Activated CD4-positive, alpha-beta T cell treated with anti-CD3 and anti-CD28 coated beads, Interleukin-2, amount 10 ng/mL, durations not matched to agents 7 days and 5 days (primary cell): Measurements from ENCODE around the gene DISC1. TPM values are rescaled to one million over a fixed set of nuclear protein-coding genes. Genes with fewer than 3 reads are reported as not detected.

ENCODE experiments used
- CTCF ChIA-PET: fragments of 350-600 bp; sonication (Branson Sonifier 250); formaldehyde crosslinking; loops from one replicate; lab custom pipeline; 2021; ENCODE audit warnings: antibody characterized with exemption; lab: Charles Lee
- POLR2A ChIA-PET: fragments of 350-600 bp; sonication (Branson Sonifier 250); formaldehyde crosslinking; loops from one replicate; lab custom pipeline; 2021; ENCODE audit warnings: antibody characterized with exemption; lab: Charles Lee
- DNase-seq: peaks from one replicate; pipeline ENCODE4 v3.0.0-alpha.2; 2020
- H3K27ac Mint-ChIP-seq: one replicate; pipeline ENCODE4 v1.8.0; 2021; ENCODE audit warnings: mild to moderate bottlenecking, moderate library complexity, mixed read lengths
- H3K27me3 Mint-ChIP-seq: one replicate; pipeline ENCODE4 v1.8.0; 2021; ENCODE audit warnings: mixed read lengths
- H3K36me3 Mint-ChIP-seq: one replicate; pipeline ENCODE4 v1.8.0; 2021; ENCODE audit warnings: low read depth, mixed read lengths
- H3K4me1 Mint-ChIP-seq: one replicate; pipeline ENCODE4 v1.8.0; 2021; ENCODE audit warnings: mixed read lengths
- H3K4me3 Mint-ChIP-seq: one replicate; pipeline ENCODE4 v1.8.0; 2021; ENCODE audit warnings: mild to moderate bottlenecking, moderate library complexity, mixed read lengths
- H3K9me3 Mint-ChIP-seq: one replicate; pipeline ENCODE4 v1.8.0; 2021; ENCODE audit warnings: mixed read lengths
- total RNA-seq, 2 experiments: library from RNA; stranded (reverse); gene quantifications; one replicate each; pipeline ENCODE4 v1.2.3, GENCODE V29; 2021

The DISC1 gene
- total RNA-seq, 2 experiments from 2014 or later, result 13.3 to 17.0 TPM

DNA sequence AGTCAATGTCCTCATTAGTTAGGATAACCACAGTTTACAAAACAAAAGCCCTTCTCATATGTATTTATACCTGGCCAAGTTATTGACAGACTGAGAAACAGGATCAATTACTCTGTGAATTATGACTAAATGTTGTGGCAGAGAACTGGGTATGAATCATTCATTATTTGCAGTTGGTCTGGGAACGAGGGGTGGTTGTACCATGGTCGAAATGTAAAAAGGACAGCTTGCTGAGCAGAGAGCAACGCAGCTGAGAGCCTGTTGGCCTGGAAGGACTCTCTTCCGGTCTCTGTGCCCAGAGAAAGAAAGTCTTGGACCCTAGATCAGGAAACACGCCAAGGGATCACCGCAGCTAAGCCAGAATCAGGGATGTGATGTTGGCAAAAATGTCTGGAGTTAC lies 169.6 kb downstream of the DISC1 start:
- no peak overlapping the region for H3K4me3 Mint-ChIP-seq
- DNase-seq, result no peak
- H3K9me3 Mint-ChIP-seq, result peaks cover 14% of the 10 kb centered on the region
- H3K27me3 Mint-ChIP-seq, result no peaks in the 10 kb centered on the region
- no peak overlapping the region for H3K27ac Mint-ChIP-seq
- H3K4me1 Mint-ChIP-seq, result no peaks in the 10 kb centered on the region
- ChIA-PET POLR2A (no interaction called here), CTCF (interaction anchor here (0.9 to 1.1 kb wide), 2 partner anchors 30 to 1420 kb away, joined by 3 read pairs; no protein-coding TSS in a partner anchor)
- peaks cover 11% of the 10 kb centered on the region for H3K36me3 Mint-ChIP-seq

DNA sequence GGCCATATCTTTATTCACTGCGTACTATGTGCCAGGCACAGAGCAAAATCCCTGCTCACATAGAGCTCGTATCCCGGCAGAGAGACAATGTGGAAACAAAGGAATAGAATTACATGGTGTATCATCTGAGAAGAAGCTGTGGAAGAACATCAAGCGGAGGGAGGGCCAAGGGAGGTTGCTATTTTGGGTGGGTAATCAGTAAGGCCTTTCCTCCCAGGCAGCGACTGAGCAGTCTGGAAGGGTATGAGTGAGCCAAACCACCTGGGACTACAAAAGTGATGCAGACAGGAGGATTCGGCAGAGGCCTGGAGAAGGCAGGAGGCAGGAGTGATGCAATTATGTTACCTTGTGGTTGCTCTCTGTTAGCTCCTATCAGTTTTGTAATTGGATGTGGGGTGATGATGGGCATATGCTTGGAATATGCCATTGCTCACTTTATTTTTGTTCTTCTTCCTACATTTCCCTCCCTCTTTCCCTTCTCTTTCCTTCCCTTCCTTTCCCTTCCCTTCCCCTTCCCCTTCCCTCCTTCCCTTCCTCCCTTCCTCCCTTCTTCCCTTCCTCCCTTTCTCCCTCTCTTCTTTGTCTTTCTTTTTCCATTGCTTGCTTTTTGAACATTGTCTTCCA lies 172.9 kb downstream of the DISC1 start:
- ChIA-PET POLR2A (no interaction called here), CTCF (interaction anchor here (1.3 kb wide), 1 partner anchor 13 kb away, joined by 3 read pairs; no protein-coding TSS in a partner anchor)
- peaks cover 20% of the 10 kb centered on the region for H3K9me3 Mint-ChIP-seq
- no peak for DNase-seq
- H3K36me3 Mint-ChIP-seq, result peaks cover 26% of the 10 kb centered on the region
- H3K4me1 Mint-ChIP-seq, result no peaks in the 10 kb centered on the region
- peak overlapping the region; percentile 61 for H3K27ac Mint-ChIP-seq
- no peaks in the 10 kb centered on the region for H3K27me3 Mint-ChIP-seq
- no peak overlapping the region for H3K4me3 Mint-ChIP-seq

DNA sequence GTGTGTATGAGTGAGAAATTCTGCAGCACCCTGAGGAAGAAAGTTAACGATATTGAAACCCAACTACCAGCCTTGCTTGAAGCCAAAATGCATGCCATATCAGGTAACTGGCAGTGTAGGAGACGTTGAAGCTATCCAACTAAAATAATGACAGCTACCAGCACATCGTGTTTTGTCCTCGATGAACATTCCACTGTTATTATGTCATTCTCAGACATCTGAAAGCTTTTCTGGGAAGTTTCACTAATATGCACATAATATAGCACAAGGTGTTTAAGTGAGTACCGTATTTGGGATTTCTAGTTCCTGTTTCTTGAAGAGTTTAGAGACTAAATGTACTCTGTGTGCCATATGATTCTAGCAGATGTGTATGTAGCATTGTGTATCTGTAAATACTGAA lies 173.5 kb downstream of the DISC1 start:
- Mint-ChIP-seq H3K9me3 (peaks cover 20% of the 10 kb centered on the region), H3K27me3 (no peaks in the 10 kb centered on the region), H3K4me3 (no peak overlapping the region), H3K36me3 (peaks cover 26% of the 10 kb centered on the region), H3K4me1 (no peaks in the 10 kb centered on the region), H3K27ac (peak overlapping the region; percentile 61)
- POLR2A ChIA-PET, result no interaction called here
- no peak for DNase-seq
- CTCF ChIA-PET, result interaction anchor here (1.3 kb wide), 1 partner anchor 13 kb away, joined by 3 read pairs; no protein-coding TSS in a partner anchor

DNA sequence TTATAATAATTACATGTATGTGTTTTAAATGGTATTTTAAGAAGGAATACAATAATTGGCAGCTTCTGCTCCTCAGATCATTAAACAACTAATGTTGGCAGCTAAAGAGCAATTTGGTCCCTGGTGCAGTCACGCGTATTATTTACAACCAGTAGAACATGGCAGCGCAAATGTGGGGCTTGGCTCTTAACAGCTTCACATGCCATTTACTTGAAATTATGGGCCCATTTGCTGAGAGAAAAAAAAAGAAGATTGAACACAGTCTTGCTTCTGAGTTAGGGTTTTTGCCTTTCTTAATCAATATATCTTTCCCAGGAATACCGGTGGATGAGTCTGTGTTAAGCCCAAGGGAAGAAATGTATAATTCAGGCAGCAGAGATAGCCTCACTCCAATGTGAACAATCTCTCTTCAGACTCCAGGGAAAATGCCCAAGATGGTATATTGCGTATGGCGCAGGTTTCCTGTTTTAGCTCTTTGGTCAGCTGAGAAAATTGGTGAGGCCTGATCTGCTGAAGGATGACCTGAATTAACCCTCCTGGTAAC lies 174.5 kb downstream of the DISC1 start:
- Mint-ChIP-seq H3K4me1 (no peaks in the 10 kb centered on the region), H3K27me3 (no peaks in the 10 kb centered on the region), H3K9me3 (peaks cover 20% of the 10 kb centered on the region), H3K36me3 (peaks cover 26% of the 10 kb centered on the region), H3K4me3 (no peak overlapping the region), H3K27ac (no peak overlapping the region)
- DNase-seq, result no peak
- POLR2A ChIA-PET, result no interaction called here
- CTCF ChIA-PET, result interaction anchor here (1.3 kb wide), 1 partner anchor 12 kb away, joined by 3 read pairs; no protein-coding TSS in a partner anchor

DNA sequence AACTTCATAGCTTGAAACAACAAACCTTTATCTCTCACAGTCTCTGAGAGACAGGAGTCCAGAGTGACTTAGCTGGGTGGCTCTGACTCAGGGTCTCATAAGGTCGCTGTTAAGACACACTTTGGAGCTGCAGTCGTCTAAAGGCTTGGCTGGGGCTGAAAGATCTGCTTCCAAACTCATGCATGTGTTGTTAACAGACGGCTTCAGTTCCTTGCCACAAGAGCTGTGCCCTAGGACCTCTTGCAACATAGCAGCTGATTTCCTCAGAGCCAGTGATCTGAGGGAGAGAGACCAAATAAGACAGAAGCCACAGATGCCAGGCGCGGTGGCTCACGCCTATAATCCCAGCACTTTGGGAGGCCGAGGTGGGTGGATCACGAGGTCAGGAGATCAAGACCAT lies 176.8 kb downstream of the DISC1 start:
- Mint-ChIP-seq H3K4me3 (no peak overlapping the region), H3K9me3 (peaks cover 20% of the 10 kb centered on the region), H3K27ac (no peak overlapping the region), H3K4me1 (no peaks in the 10 kb centered on the region), H3K36me3 (peaks cover 26% of the 10 kb centered on the region), H3K27me3 (no peaks in the 10 kb centered on the region)
- POLR2A ChIA-PET, result no interaction called here
- CTCF ChIA-PET, result interaction anchor here (0.6 kb wide), 1 partner anchor 510 kb away, joined by 4 read pairs; no protein-coding TSS in a partner anchor
- no peak for DNase-seq

DNA sequence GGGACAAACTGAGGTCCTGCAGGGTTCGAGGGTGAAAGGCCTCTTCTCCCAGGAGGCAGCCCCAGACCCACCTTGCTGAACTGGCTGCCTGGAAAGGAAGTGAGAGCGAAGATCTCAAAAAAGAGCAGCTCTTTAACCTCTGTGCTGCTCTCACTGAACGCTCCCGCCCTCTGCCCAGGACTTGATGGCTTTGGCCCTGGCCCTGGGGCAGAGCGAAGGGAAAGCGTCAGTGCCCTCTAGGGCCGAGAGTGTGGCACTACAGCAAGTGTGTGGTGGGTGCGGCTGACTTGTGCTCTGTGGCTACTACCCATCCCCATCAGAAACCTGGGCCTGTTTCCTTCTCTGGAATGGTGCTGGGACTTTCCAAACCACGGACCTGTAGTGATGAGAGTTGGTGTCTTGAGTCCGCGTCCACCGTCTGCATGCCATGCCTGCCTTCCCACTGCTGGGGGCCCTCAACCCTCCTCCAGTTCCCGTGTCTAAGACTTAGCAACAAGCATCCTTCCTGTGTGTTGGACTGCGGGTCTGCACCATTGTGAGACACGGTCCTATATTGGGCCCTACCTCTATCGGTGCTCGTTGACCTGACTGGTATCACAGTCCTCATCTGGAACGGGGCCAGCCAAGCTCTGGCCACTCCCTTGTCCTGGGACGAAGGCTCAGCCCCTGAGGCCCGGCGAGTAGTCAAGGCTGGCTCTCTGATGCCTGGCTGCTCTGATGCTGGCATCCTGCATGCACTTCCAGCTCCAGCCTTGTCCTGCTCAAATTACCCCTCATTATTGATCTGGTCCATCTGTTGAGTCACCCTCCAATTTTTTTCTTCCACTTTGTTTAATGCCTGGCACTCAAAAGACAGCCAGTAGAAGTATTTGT lies 180.3 kb downstream of the DISC1 start:
- CTCF ChIA-PET, result no interaction called here
- POLR2A ChIA-PET, result no interaction called here
- Mint-ChIP-seq H3K9me3 (peaks cover 2% of the 10 kb centered on the region), H3K27ac (no peak overlapping the region), H3K27me3 (no peaks in the 10 kb centered on the region), H3K36me3 (peaks cover 10% of the 10 kb centered on the region), H3K4me3 (no peak overlapping the region), H3K4me1 (no peaks in the 10 kb centered on the region)
- DNase-seq, result peak; percentile 28

DNA sequence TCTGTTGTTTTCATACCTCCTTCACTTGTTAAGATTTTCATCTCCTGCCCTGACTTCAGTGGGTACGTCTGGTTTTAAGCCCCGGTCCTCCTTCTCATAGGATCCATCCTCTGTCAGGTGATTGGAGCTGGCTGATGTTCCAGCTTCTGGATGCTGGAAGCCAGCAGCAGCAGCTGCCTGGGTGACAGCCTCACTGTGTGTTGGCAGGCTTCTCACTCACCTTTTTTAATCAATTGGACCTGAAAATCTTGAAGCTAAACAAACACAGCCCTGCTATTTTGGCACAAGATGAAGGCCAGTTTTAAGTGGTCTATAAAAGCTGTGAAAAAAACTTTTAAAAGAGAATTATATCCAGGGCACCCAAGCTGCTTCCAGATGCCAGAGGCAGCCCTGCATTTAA lies 181.0 kb downstream of the DISC1 start:
- Mint-ChIP-seq H3K9me3 (no peaks in the 10 kb centered on the region), H3K4me3 (no peak overlapping the region), H3K27me3 (no peaks in the 10 kb centered on the region), H3K27ac (no peak overlapping the region), H3K4me1 (no peaks in the 10 kb centered on the region), H3K36me3 (peaks cover 4% of the 10 kb centered on the region)
- no peak for DNase-seq
- CTCF ChIA-PET, result no interaction called here
- POLR2A ChIA-PET, result no interaction called here

DNA sequence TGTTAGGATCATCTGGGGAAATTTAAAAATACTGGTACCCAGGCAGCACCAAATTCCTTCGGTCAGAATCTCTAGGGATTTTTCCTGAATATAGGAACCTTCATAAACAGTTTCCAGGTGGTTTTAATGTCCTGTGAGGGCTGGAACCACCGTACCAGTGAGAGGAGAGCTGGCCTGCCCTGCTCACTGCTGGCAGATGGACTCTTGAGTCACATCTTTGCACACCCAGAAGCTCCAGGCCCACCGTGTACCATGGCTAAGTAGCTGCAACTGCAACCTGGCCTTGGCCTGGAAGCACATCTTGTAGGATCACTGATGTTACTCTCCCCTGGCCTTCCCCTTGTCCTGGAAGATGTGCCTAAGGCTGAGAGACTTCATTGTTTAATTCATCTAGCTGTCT lies 181.5 kb downstream of the DISC1 start:
- Mint-ChIP-seq H3K27me3 (no peaks in the 10 kb centered on the region), H3K9me3 (no peaks in the 10 kb centered on the region), H3K4me3 (no peak overlapping the region), H3K36me3 (peaks cover 2% of the 10 kb centered on the region), H3K27ac (no peak overlapping the region), H3K4me1 (no peaks in the 10 kb centered on the region)
- CTCF ChIA-PET, result no interaction called here
- DNase-seq, result no peak
- POLR2A ChIA-PET, result no interaction called here

DNA sequence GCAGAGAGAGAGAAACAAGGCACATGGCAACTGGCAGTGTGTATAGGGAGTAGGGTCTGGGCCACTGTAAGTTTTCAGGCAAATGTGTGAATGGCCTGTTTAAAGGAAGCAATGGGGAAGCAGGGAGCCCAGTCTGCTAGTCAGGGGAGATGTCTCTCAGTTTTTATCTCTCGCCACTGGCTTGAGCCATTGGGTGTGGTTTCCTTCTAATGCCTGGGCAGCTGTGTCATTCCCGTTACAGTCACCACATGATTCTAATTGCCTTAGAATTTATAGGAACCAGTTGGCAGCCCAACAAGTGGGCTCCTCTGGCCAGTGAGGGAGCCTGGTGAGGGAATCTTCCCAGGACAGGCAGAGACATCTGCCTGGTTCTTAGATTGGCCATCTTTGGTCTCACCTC lies 182.4 kb downstream of the DISC1 start:
- Mint-ChIP-seq H3K4me3 (no peak overlapping the region), H3K4me1 (no peaks in the 10 kb centered on the region), H3K9me3 (no peaks in the 10 kb centered on the region), H3K27ac (no peak overlapping the region), H3K36me3 (peaks cover 4% of the 10 kb centered on the region), H3K27me3 (no peaks in the 10 kb centered on the region)
- no peak for DNase-seq
- POLR2A ChIA-PET, result no interaction called here
- CTCF ChIA-PET, result no interaction called here

DNA sequence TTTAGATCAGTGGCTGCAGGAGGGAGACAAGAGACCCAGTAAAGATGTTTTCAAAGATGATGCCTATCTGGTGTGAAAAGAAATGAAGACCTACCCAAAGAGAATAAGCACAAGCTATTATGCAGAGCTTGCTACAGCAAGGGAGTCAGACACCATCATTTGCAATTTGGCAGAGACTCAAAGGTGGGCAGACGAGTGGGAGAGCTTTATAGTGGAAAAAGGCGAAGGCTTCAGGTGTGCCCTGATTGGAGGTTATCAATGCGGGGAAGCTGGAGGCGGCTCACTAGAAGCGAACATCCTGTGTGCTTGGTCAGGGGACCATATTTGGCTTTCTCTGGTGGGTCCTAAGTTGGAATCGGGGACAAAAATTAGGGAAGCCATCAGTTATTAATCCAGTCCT lies 183.8 kb downstream of the DISC1 start:
- H3K36me3 Mint-ChIP-seq, result peaks cover 6% of the 10 kb centered on the region
- CTCF ChIA-PET, result no interaction called here
- H3K27me3 Mint-ChIP-seq, result no peaks in the 10 kb centered on the region

DNA sequence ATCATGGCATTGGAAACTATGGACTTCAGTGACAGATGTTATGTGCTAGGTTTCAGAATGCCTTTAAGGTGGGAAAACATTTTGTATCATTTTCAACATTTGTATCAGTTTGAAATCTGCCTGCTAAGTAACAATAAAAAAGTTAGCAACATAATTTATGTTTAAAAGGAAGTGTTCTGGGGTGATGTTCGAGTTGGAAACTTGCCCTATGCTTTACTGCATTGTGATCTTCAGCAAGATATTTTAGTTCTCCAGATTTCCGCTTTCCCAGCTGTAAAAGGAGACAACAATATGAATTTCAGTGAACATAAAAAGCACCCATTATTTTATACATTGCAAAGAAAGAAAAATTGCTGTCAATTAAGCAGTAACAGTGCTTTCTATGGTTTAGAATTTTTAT lies 187.4 kb downstream of the DISC1 start:
- CTCF ChIA-PET, result no interaction called here
- Mint-ChIP-seq H3K9me3 (peaks cover 2% of the 10 kb centered on the region), H3K4me1 (no peaks in the 10 kb centered on the region), H3K36me3 (peaks cover 16% of the 10 kb centered on the region), H3K4me3 (no peak overlapping the region), H3K27me3 (no peaks in the 10 kb centered on the region), H3K27ac (no peak overlapping the region)
- DNase-seq, result no peak
- POLR2A ChIA-PET, result no interaction called here

More for the DNA sequence above, 183.8 kb downstream of the DISC1 start:
- POLR2A ChIA-PET, result no interaction called here
- Mint-ChIP-seq H3K4me3 (no peak overlapping the region), H3K27ac (no peak overlapping the region), H3K4me1 (no peaks in the 10 kb centered on the region), H3K9me3 (no peaks in the 10 kb centered on the region)
- no peak for DNase-seq

DNA sequence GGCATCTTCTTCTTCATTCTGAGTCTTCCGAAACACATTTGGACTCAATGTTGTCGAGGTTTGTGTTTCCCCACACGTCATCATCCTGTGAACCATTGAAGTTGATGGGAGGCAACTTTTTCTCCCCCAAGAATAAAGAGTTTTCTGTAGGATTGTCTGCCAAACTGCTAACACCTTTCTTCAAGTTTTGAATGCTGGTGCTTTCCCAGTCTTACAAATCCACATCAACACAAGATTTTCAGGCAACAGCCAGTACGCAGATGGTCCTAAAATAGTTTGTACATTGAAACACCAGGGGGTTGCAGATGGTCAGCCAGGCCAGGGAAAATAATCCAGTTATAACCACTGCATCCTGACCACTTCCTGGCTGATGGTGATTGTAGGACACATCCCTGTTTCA lies 187.9 kb downstream of the DISC1 start:
- Mint-ChIP-seq H3K4me3 (no peak overlapping the region), H3K27ac (no peak overlapping the region), H3K4me1 (no peaks in the 10 kb centered on the region), H3K36me3 (peaks cover 16% of the 10 kb centered on the region), H3K27me3 (no peaks in the 10 kb centered on the region), H3K9me3 (peaks cover 2% of the 10 kb centered on the region)
- CTCF ChIA-PET, result no interaction called here
- POLR2A ChIA-PET, result no interaction called here
- DNase-seq, result no peak

DNA sequence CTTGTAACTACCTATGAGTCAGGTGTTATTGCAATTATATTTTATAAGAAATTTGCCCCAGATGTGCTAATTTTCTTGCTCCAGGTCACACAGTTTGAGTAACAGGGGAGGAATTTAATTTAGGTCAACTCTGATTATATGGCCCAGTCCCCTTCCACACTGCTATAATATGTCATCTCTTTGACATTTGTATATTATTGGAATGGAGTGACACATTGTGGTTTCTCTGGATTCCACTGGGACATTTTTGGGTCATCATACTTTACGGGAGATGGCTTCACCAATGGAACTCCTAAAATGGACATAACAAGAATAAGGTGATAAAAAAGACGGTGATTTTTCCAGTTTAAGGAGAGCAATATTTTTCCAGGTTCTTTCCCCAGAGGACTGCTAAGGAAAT lies 191.2 kb downstream of the DISC1 start:
- Mint-ChIP-seq H3K27ac (no peak overlapping the region), H3K27me3 (no peaks in the 10 kb centered on the region), H3K9me3 (peaks cover 2% of the 10 kb centered on the region), H3K4me3 (no peak overlapping the region), H3K36me3 (peaks cover 14% of the 10 kb centered on the region), H3K4me1 (no peaks in the 10 kb centered on the region)
- no peak for DNase-seq
- ChIA-PET POLR2A (no interaction called here), CTCF (no interaction called here)
